GM12872 (cell line): ENCODE data around the gene SLC38A3.
A peak's percentile ranks its signal among the peaks of the same experiment; 100 is the strongest.

Experiments used
- TF ChIP-seq, protein P1 (sequence below): IDR thresholded peaks from 3 replicates; pipeline ENCODE4 v1.5.1; 2011; ENCODE audit warnings: low read depth, mild to moderate bottlenecking, low read length, moderate library complexity; ENCODE audit not compliant: insufficient read depth

The SLC38A3 gene

GRCh38 chr3:50193746-50194127, 11.3 kb upstream of the SLC38A3 start:
- TF ChIP-seq, protein P1, sequence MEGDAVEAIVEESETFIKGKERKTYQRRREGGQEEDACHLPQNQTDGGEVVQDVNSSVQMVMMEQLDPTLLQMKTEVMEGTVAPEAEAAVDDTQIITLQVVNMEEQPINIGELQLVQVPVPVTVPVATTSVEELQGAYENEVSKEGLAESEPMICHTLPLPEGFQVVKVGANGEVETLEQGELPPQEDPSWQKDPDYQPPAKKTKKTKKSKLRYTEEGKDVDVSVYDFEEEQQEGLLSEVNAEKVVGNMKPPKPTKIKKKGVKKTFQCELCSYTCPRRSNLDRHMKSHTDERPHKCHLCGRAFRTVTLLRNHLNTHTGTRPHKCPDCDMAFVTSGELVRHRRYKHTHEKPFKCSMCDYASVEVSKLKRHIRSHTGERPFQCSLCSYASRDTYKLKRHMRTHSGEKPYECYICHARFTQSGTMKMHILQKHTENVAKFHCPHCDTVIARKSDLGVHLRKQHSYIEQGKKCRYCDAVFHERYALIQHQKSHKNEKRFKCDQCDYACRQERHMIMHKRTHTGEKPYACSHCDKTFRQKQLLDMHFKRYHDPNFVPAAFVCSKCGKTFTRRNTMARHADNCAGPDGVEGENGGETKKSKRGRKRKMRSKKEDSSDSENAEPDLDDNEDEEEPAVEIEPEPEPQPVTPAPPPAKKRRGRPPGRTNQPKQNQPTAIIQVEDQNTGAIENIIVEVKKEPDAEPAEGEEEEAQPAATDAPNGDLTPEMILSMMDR, result no peak

DNA sequence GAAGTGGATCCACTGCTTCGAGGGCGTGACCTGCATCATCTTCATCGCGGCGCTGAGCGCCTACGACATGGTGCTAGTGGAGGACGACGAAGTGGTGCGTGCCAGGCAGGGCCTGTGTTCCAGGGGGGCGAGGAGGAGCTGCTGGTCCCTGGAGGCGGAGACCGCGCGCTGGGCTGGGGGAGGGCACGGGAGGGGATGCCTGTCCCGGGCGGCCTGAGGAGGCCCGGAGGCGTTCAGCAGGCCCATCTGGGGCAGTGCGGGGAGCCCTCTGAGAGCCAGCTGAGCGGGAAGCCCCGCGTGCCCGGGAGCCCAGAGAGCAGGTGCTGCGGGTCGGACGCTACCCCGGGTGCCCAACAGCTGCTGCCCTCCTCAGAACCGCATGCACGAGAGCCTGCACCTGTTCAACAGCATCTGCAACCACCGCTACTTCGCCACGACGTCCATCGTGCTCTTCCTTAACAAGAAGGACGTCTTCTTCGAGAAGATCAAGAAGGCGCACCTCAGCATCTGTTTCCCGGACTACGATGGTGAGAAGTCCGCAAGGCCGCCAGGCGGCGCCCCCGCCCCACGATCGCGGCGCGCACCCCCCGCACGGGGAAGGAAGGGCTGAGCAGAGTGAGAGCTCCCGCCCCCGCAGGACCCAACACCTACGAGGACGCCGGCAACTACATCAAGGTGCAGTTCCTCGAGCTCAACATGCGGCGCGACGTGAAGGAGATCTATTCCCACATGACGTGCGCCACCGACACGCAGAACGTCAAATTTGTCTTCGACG, 10.8 kb upstream of the SLC38A3 start:
- TF ChIP-seq, protein P1, result peak; percentile 84

DNA sequence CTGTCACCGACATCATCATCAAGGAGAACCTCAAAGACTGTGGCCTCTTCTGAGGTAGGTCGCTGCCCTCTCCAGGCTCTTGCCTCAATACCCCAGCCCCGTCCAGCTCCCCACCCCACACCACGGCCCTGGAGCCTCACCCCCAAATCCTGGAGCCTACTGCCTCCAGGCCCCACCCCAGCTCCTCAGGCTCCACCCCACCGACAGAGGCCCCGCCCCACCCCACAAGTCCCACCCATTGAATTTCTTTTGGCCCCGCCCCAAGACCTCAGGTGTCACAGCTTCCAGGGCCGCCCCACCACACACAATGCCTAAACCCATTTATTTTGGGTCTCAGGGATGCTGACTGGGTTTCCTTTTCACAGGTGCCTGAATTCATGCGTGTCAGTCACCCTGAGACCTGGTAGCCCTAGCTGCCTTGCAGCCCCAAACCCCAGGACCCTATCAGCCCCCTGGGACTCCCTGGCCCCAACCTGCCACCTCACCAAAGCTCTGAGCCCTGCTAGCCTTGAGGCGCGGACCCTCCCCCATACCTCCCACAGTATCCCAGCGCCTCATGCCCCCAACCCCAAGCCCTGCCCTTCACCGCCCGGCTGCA, 10.1 kb upstream of the SLC38A3 start:
- TF ChIP-seq, protein P1, result no peak

DNA sequence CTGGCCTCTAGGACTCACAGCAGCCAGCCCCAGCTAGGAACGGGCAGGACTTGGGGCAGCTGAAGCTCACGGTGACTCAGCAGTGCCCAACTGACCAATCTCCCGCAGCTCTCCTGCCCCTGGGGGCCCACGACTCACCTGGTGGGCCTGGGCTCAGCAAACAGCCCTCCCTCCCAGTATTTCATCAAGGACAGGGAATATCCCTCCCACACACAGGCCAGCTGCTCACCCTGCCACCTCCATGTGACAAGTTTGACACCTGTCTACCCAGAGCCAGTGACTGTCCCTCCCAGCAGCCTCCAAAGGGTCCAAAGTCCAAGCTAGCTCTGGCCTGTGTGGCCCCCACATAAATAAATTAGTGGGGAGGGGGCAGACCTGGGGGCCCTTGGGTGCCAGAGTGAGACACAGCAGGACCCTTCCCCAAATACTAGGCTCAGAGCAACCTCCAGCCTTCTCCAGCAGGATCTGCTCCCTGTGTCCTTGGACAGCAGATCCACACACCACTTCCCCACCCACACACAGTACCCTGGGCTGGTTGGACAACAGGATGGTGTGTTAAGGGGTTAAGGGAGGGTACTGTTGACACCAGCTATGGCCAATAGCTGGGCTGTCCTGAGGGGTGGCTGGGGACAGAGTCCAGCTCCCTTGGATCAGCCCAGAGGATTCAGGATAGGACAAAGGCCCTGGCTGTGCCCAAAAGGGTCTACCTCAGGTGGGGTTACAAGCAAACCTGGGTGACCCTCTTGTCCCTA, 9.4 kb upstream of the SLC38A3 start:
- TF ChIP-seq, protein P1, result no peak

GRCh38 chr3:50196253-50196801, 8.7 kb upstream of the SLC38A3 start:
- TF ChIP-seq, protein P1, result no peak

DNA sequence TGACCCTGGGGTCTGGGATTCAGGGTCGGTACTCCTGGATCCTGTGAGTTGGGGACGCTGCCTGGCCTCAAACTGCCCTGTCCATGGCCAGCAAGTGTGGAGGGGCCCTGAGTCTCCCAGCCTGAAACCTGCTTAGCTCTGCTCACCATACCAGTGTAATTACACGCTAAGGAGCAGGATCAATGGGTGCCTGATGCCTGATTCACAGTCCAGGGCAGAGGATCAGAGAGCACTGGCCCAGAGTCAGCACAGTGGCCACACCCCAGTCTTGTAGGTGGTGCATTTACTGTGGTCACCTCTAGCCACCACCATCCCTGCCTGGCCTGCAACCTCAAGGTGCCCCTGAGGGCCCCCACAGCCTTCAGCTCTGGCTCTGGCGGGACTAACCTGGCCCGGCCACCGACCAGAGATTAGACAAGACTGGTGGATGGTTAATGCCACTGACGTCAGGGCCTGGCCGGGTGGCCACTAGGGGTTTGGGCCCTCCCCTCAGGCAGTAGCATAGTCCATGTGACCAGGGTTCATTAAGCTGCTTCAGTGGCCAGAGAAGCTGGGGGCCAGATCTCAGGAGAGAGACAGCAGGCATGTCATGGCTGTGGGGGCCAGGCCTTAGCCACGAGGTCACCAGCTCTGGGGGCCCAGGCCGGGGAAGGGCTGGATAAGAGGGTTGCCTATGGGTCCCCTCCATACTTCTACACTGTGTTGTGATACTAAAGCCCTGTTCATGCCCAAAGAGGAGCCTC, 3.3 kb upstream of the SLC38A3 start:
- TF ChIP-seq, protein P1, result no peak
